Neural crest cell (in vitro differentiated cells): ENCODE results near the gene ADSS2. TPM values are rescaled to one million over a fixed set of nuclear protein-coding genes. Genes with fewer than 3 reads are reported as not detected.

Experiments
- DNase-seq: peaks from one replicate; pipeline ENCODE4 v3.0.0; 2021; ENCODE audit warnings: low read depth, mixed read lengths, low spot score
- H3K27ac Mint-ChIP-seq: one replicate; pipeline ENCODE4 v1.8.0; 2021; ENCODE audit warnings: mild to moderate bottlenecking, mixed read lengths; ENCODE audit not compliant: unreplicated experiment
- H3K27me3 Mint-ChIP-seq: 2 replicates; pipeline ENCODE4 v1.8.0; 2021; ENCODE audit warnings: low read depth, mild to moderate bottlenecking, mixed read lengths
- H3K36me3 Mint-ChIP-seq: 2 replicates; pipeline ENCODE4 v1.8.0; 2021; ENCODE audit warnings: low read depth, mild to moderate bottlenecking, mixed read lengths
- H3K4me1 Mint-ChIP-seq: 2 replicates; pipeline ENCODE4 v1.8.0; 2021; ENCODE audit warnings: mixed read lengths
- H3K4me3 Mint-ChIP-seq: one replicate; pipeline ENCODE4 v1.8.0; 2021; ENCODE audit warnings: mild to moderate bottlenecking, mixed read lengths
- H3K9me3 Mint-ChIP-seq: 2 replicates; pipeline ENCODE4 v1.8.0; 2021; ENCODE audit warnings: mixed read lengths
- CTCF ChIP-seq: fragments of 200-600 bp; sonication (generic); conservative IDR thresholded peaks from 2 replicates; pipeline ENCODE4 v1.5.0; 2021; ENCODE audit warnings: antibody characterized with exemption, mild to moderate bottlenecking
- total RNA-seq: library from RNA; stranded (reverse); gene quantifications from 2 replicates; pipeline ENCODE4 v1.2.1, GENCODE V29; 2021

Gene ADSS2
- total RNA-seq, 1 donor from 2014 or later = 66.2 TPM

GRCh38 chr1:244442850-244443249 is 8.9 kb downstream of the ADSS2 start:
- TF ChIP-seq CTCF = no peak
- Mint-ChIP-seq H3K4me1 (peaks cover 63% of the 10 kb centered on the region), H3K27me3 (no peaks in the 10 kb centered on the region), H3K36me3 (peaks cover 8% of the 10 kb centered on the region), H3K4me3 (no peak overlapping the region), H3K27ac (no peak overlapping the region), H3K9me3 (no peaks in the 10 kb centered on the region)
- no peak for DNase-seq

GRCh38 chr1:244439391-244440032 is 12.2 kb downstream of the ADSS2 start:
- Mint-ChIP-seq H3K4me3 (no peak overlapping the region), H3K27ac (no peak overlapping the region), H3K9me3 (no peaks in the 10 kb centered on the region), H3K4me1 (peaks cover 38% of the 10 kb centered on the region), H3K36me3 (peaks cover 12% of the 10 kb centered on the region), H3K27me3 (no peaks in the 10 kb centered on the region)
- no peak for DNase-seq
- TF ChIP-seq CTCF = no peak

- no peak overlapping the region for H3K4me3 Mint-ChIP-seq
- H3K27me3 Mint-ChIP-seq = no peaks in the 10 kb centered on the region
- TF ChIP-seq CTCF = no peak
Observed at GRCh38 chr1:244437086-244437468, 14.6 kb downstream of the ADSS2 start.

GRCh38 chr1:244436336-244437085 is 15.2 kb downstream of the ADSS2 start:
- Mint-ChIP-seq H3K9me3 (no peaks in the 10 kb centered on the region), H3K27me3 (no peaks in the 10 kb centered on the region), H3K27ac (no peak overlapping the region), H3K36me3 (peaks cover 12% of the 10 kb centered on the region), H3K4me1 (peaks cover 35% of the 10 kb centered on the region), H3K4me3 (no peak overlapping the region)
- DNase-seq = no peak
- TF ChIP-seq CTCF = no peak

More at GRCh38 chr1:244437086-244437468, 14.6 kb downstream of the ADSS2 start:
- no peak for DNase-seq
- H3K9me3 Mint-ChIP-seq = no peaks in the 10 kb centered on the region
- H3K27ac Mint-ChIP-seq = no peak overlapping the region
- H3K4me1 Mint-ChIP-seq = peaks cover 31% of the 10 kb centered on the region
- peaks cover 9% of the 10 kb centered on the region for H3K36me3 Mint-ChIP-seq

- Mint-ChIP-seq H3K36me3 (peaks cover 12% of the 10 kb centered on the region), H3K27ac (no peak overlapping the region), H3K9me3 (no peaks in the 10 kb centered on the region), H3K4me1 (peaks cover 35% of the 10 kb centered on the region), H3K4me3 (no peak overlapping the region), H3K27me3 (no peaks in the 10 kb centered on the region)
- TF ChIP-seq CTCF = no peak
- DNase-seq = no peak
Observed at GRCh38 chr1:244435562-244436205, 16.0 kb downstream of the ADSS2 start.
